GM23338 (cell line): ENCODE results near the gene HNRNPUL2. TPM values are rescaled to one million over a fixed set of nuclear protein-coding genes. Genes with fewer than 3 reads are reported as not detected.

Experiments
- ATAC-seq: fragments of 200-7000 bp; cut with Tn5 transposase; 3 replicates; pipeline ENCODE4 v1.9.1; 2020
- DNase-seq: peaks from one replicate; pipeline ENCODE4 v3.0.0-alpha.2; 2015; ENCODE audit warnings: low spot score
- H2AFZ ChIP-seq: fragments of 200-600 bp; sonication (generic); 2 replicates; pipeline ENCODE4 v1.8.0; 2016; ENCODE audit warnings: antibody characterized with exemption, mild to moderate bottlenecking, moderate library complexity
- H3F3A ChIP-seq: fragments of 200-600 bp; sonication (generic); replicated peaks from 2 replicates; pipeline ENCODE4 v1.8.0; 2017; ENCODE audit warnings: antibody characterized with exemption, mixed run types, low read depth
- H3K27ac ChIP-seq: fragments of 200-600 bp; sonication (generic); 2 replicates; pipeline ENCODE4 v1.6.1; 2016; ENCODE audit warnings: low read depth
- H3K27me3 ChIP-seq: fragments of 200-600 bp; sonication (generic); 2 replicates; pipeline ENCODE4 v1.8.0; 2016; ENCODE audit warnings: mild to moderate bottlenecking, mixed run types, moderate library complexity; ENCODE audit not compliant: insufficient read depth
- H3K36me3 ChIP-seq: fragments of 200-600 bp; sonication (generic); 2 replicates; pipeline ENCODE4 v1.8.0; 2016; ENCODE audit warnings: mild to moderate bottlenecking; ENCODE audit not compliant: insufficient read depth
- H3K4me1 ChIP-seq: fragments of 200-600 bp; sonication (generic); 2 replicates; pipeline ENCODE4 v1.8.0; 2016; ENCODE audit warnings: mild to moderate bottlenecking, moderate library complexity; ENCODE audit not compliant: insufficient read depth
- H3K4me2 ChIP-seq: fragments of 200-600 bp; sonication (generic); 2 replicates; pipeline ENCODE4 v1.7.1; 2017; ENCODE audit warnings: mixed run types
- H3K4me3 ChIP-seq: fragments of 200-600 bp; sonication (generic); 2 replicates; pipeline ENCODE4 v1.6.1; 2016; ENCODE audit warnings: mixed run types
- H3K79me2 ChIP-seq: fragments of 200-600 bp; sonication (generic); replicated peaks from 2 replicates; pipeline ENCODE4 v1.8.0; 2017; ENCODE audit warnings: mild to moderate bottlenecking; ENCODE audit not compliant: insufficient read depth
- H3K9me2 ChIP-seq: fragments of 200-600 bp; sonication (generic); 2 replicates; pipeline ENCODE4 v1.8.0; 2017; ENCODE audit not compliant: insufficient read depth
- H4K20me1 ChIP-seq: fragments of 200-600 bp; sonication (generic); replicated peaks from 2 replicates; pipeline ENCODE4 v1.8.0; 2017; ENCODE audit warnings: mild to moderate bottlenecking; ENCODE audit not compliant: insufficient read depth
- H3K27ac Mint-ChIP-seq: 2 replicates; pipeline ENCODE4 v1.8.0; 2020; ENCODE audit warnings: inconsistent platforms, mild to moderate bottlenecking, moderate library complexity, mixed read lengths
- H3K27me3 Mint-ChIP-seq: 3 replicates; pipeline ENCODE4 v1.8.0; 2022; ENCODE audit warnings: low read depth, mild to moderate bottlenecking, moderate library complexity, mixed read lengths, inconsistent platforms; ENCODE audit not compliant: insufficient read depth, poor library complexity
- H3K36me3 Mint-ChIP-seq: 3 replicates; pipeline ENCODE4 v1.8.0; 2021; ENCODE audit warnings: low read depth, mild to moderate bottlenecking, inconsistent platforms, moderate library complexity, mixed read lengths
- H3K4me1 Mint-ChIP-seq: 3 replicates; pipeline ENCODE4 v1.8.0; 2020; ENCODE audit warnings: mild to moderate bottlenecking, inconsistent platforms, mixed read lengths
- H3K4me3 Mint-ChIP-seq: 3 replicates; pipeline ENCODE4 v1.8.0; 2021; ENCODE audit warnings: moderate library complexity, mild to moderate bottlenecking, inconsistent platforms, mixed read lengths
- H3K9me3 Mint-ChIP-seq: 3 replicates; pipeline ENCODE4 v1.8.0; 2020; ENCODE audit warnings: moderate library complexity, mild to moderate bottlenecking, inconsistent platforms, mixed read lengths
- CREB1 ChIP-seq: fragments of 250-450 bp; sonication (Bioruptor Pico); IDR thresholded peaks from 2 replicates; pipeline ENCODE4 v1.5.0; 2020; ENCODE audit warnings: low read depth, mild to moderate bottlenecking, moderate library complexity
- EZH2 ChIP-seq: fragments of 200-600 bp; sonication (generic); IDR thresholded peaks from one replicate; pipeline ENCODE4 v1.8.0; 2017; ENCODE audit warnings: antibody characterized with exemption, mild to moderate bottlenecking, low read depth; ENCODE audit not compliant: unreplicated experiment
- EZH2phosphoT487 ChIP-seq: fragments of 200-600 bp; sonication (generic); IDR thresholded peaks from one replicate; pipeline ENCODE4 v1.8.1; 2018; ENCODE audit warnings: antibody characterized with exemption; ENCODE audit not compliant: unreplicated experiment
- JUNB ChIP-seq: IDR thresholded peaks from one replicate; pipeline ENCODE4 v1.6.1; 2016; ENCODE audit warnings: antibody characterized with exemption; ENCODE audit not compliant: unreplicated experiment
- NANOG ChIP-seq: IDR thresholded peaks from 2 replicates; pipeline ENCODE4 v1.6.1; 2016; ENCODE audit warnings: antibody characterized with exemption, borderline replicate concordance
- POLR2AphosphoS5 ChIP-seq: IDR thresholded peaks from 2 replicates; pipeline ENCODE4 v1.6.1; 2016; ENCODE audit warnings: antibody characterized with exemption, low read depth
- STAT1 ChIP-seq: IDR thresholded peaks from one replicate; pipeline ENCODE4 v1.6.1; 2016; ENCODE audit warnings: antibody characterized with exemption; ENCODE audit not compliant: unreplicated experiment
- ZNF114 ChIP-seq: fragments of 250-450 bp; sonication (Bioruptor Pico); IDR thresholded peaks from 2 replicates; pipeline ENCODE4 v1.5.0; 2020; ENCODE audit warnings: mild to moderate bottlenecking, moderate library complexity
- ZNF331 ChIP-seq: fragments of 250-450 bp; sonication (Bioruptor Pico); IDR thresholded peaks from 2 replicates; pipeline ENCODE4 v1.5.0; 2020; ENCODE audit warnings: low read depth, mild to moderate bottlenecking, moderate library complexity
- polyA plus RNA-seq: library from polyadenylated mRNA; unstranded; fragments of >200 nt; fragmentation: Nextera tagmentation; extraction: Ambion mirVana; gene quantifications from 2 replicates; pipeline ENCODE4 v1.2.1, GENCODE V29; 2016
- total RNA-seq: library from RNA; depleted of rRNA; stranded (reverse); fragments of >200 nt; shearing (Covaris generic); gene quantifications from 2 replicates; pipeline ENCODE4 v1.2.3, GENCODE V29; 2014
- TF ChIP-seq, protein P1 (sequence below): IDR thresholded peaks from one replicate; pipeline ENCODE4 v1.6.1; 2018; ENCODE audit warnings: antibody characterized with exemption; ENCODE audit not compliant: unreplicated experiment
- TF ChIP-seq, protein P2 (sequence below): IDR thresholded peaks from 2 replicates; pipeline ENCODE4 v1.6.1; 2016; ENCODE audit warnings: antibody characterized with exemption
- TF ChIP-seq, protein P3 (sequence below): fragments of 250-450 bp; sonication (Bioruptor Pico); IDR thresholded peaks from 2 replicates; pipeline ENCODE4 v1.5.0; 2020; ENCODE audit warnings: mild to moderate bottlenecking, moderate library complexity
- TF ChIP-seq, protein P4 (sequence below), 2 experiments: fragments of 200-600 bp in 1 of 2; sonication (generic) in 1 of 2; conservative IDR thresholded peaks; 2 replicates each; pipeline versions ENCODE4 v1.5.1 to v1.6.1; 2016 to 2017; ENCODE audit warnings: antibody characterized with exemption in 2 of 2, low read depth in 2 of 2, mild to moderate bottlenecking in 2 of 2, moderate library complexity in 1 of 2

Gene HNRNPUL2
- total and polyA plus RNA-seq, 2 experiments from 2014 or later, result 9.4 to 18.3 TPM

DNA sequence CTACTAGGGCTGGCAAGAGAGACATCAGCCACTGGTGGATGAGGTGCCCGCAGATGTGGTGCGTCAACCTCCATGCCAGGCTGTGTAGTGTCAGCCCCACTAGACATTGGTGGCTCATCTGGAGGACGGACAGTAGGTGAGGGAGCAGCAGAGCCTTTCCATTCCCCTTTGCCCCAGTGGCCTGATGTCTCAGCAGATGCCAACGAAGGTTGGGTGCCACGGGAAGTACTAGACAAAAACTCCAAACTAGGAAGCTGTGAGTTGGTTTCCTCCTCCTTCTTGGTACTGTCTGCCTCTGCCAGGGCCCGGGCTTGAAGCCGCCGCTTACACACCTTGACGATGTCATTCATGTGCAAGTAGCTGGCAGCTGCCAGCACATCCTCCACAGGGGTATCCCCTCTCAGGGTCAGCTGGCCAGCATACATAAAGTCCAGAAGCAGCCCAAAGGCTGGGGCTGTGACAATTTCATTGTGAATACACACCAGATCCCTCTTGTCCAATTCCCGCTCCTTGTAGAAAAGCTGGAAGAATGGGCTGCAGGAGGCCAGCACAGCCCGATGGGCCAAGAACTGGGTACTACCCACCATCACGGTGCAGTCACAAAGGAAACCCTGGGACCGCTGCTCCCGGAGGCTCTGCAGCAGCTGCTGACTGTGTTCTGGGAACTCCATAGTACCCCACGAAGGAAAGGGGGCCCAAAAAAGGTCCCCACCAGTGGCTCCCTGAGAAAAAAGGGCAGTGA, 25.9 kb upstream of the HNRNPUL2 start:
- H3K79me2 ChIP-seq, result peaks cover 78% of the 10 kb centered on the region
- peaks cover 41% of the 10 kb centered on the region for H3K36me3 ChIP-seq
- H3K9me2 ChIP-seq, result no peaks in the 10 kb centered on the region
- peaks cover 20% of the 10 kb centered on the region for H3K27me3 Mint-ChIP-seq
- peak overlapping the region; percentile 71 for H3K4me2 ChIP-seq
- H3K27me3 ChIP-seq, result no peaks in the 10 kb centered on the region
- peaks cover 22% of the 10 kb centered on the region for H3K4me1 Mint-ChIP-seq
- H3F3A ChIP-seq, result peaks cover 41% of the 10 kb centered on the region
- H4K20me1 ChIP-seq, result peaks cover 43% of the 10 kb centered on the region
- no peak for DNase-seq
- H3K27ac ChIP-seq, result peak overlapping the region; percentile 86; the same call in 1 of the 2 replicates
- H3K4me1 ChIP-seq, result peaks cover 25% of the 10 kb centered on the region; the same call in 1 of the 2 replicates
- peak overlapping the region; percentile 97 for H3K27ac Mint-ChIP-seq
- H3K36me3 Mint-ChIP-seq, result peaks cover 72% of the 10 kb centered on the region
- H3K4me3 ChIP-seq, result peak overlapping the region; percentile 69
- TF ChIP-seq ZNF331 (CRISPR knock-in tag) (no peak), JUNB (no peak), STAT1 (no peak), NANOG (no peak), POLR2AphosphoS5 (no peak), ZNF114 (CRISPR knock-in tag) (no peak), EZH2phosphoT487 (no peak), EZH2 (no peak), CREB1 (CRISPR knock-in tag) (no peak)
- TF ChIP-seq, protein P1, sequence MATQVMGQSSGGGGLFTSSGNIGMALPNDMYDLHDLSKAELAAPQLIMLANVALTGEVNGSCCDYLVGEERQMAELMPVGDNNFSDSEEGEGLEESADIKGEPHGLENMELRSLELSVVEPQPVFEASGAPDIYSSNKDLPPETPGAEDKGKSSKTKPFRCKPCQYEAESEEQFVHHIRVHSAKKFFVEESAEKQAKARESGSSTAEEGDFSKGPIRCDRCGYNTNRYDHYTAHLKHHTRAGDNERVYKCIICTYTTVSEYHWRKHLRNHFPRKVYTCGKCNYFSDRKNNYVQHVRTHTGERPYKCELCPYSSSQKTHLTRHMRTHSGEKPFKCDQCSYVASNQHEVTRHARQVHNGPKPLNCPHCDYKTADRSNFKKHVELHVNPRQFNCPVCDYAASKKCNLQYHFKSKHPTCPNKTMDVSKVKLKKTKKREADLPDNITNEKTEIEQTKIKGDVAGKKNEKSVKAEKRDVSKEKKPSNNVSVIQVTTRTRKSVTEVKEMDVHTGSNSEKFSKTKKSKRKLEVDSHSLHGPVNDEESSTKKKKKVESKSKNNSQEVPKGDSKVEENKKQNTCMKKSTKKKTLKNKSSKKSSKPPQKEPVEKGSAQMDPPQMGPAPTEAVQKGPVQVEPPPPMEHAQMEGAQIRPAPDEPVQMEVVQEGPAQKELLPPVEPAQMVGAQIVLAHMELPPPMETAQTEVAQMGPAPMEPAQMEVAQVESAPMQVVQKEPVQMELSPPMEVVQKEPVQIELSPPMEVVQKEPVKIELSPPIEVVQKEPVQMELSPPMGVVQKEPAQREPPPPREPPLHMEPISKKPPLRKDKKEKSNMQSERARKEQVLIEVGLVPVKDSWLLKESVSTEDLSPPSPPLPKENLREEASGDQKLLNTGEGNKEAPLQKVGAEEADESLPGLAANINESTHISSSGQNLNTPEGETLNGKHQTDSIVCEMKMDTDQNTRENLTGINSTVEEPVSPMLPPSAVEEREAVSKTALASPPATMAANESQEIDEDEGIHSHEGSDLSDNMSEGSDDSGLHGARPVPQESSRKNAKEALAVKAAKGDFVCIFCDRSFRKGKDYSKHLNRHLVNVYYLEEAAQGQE, result no peak
- TF ChIP-seq, protein P2, sequence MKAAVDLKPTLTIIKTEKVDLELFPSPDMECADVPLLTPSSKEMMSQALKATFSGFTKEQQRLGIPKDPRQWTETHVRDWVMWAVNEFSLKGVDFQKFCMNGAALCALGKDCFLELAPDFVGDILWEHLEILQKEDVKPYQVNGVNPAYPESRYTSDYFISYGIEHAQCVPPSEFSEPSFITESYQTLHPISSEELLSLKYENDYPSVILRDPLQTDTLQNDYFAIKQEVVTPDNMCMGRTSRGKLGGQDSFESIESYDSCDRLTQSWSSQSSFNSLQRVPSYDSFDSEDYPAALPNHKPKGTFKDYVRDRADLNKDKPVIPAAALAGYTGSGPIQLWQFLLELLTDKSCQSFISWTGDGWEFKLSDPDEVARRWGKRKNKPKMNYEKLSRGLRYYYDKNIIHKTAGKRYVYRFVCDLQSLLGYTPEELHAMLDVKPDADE, result no peak
- TF ChIP-seq, protein P3, sequence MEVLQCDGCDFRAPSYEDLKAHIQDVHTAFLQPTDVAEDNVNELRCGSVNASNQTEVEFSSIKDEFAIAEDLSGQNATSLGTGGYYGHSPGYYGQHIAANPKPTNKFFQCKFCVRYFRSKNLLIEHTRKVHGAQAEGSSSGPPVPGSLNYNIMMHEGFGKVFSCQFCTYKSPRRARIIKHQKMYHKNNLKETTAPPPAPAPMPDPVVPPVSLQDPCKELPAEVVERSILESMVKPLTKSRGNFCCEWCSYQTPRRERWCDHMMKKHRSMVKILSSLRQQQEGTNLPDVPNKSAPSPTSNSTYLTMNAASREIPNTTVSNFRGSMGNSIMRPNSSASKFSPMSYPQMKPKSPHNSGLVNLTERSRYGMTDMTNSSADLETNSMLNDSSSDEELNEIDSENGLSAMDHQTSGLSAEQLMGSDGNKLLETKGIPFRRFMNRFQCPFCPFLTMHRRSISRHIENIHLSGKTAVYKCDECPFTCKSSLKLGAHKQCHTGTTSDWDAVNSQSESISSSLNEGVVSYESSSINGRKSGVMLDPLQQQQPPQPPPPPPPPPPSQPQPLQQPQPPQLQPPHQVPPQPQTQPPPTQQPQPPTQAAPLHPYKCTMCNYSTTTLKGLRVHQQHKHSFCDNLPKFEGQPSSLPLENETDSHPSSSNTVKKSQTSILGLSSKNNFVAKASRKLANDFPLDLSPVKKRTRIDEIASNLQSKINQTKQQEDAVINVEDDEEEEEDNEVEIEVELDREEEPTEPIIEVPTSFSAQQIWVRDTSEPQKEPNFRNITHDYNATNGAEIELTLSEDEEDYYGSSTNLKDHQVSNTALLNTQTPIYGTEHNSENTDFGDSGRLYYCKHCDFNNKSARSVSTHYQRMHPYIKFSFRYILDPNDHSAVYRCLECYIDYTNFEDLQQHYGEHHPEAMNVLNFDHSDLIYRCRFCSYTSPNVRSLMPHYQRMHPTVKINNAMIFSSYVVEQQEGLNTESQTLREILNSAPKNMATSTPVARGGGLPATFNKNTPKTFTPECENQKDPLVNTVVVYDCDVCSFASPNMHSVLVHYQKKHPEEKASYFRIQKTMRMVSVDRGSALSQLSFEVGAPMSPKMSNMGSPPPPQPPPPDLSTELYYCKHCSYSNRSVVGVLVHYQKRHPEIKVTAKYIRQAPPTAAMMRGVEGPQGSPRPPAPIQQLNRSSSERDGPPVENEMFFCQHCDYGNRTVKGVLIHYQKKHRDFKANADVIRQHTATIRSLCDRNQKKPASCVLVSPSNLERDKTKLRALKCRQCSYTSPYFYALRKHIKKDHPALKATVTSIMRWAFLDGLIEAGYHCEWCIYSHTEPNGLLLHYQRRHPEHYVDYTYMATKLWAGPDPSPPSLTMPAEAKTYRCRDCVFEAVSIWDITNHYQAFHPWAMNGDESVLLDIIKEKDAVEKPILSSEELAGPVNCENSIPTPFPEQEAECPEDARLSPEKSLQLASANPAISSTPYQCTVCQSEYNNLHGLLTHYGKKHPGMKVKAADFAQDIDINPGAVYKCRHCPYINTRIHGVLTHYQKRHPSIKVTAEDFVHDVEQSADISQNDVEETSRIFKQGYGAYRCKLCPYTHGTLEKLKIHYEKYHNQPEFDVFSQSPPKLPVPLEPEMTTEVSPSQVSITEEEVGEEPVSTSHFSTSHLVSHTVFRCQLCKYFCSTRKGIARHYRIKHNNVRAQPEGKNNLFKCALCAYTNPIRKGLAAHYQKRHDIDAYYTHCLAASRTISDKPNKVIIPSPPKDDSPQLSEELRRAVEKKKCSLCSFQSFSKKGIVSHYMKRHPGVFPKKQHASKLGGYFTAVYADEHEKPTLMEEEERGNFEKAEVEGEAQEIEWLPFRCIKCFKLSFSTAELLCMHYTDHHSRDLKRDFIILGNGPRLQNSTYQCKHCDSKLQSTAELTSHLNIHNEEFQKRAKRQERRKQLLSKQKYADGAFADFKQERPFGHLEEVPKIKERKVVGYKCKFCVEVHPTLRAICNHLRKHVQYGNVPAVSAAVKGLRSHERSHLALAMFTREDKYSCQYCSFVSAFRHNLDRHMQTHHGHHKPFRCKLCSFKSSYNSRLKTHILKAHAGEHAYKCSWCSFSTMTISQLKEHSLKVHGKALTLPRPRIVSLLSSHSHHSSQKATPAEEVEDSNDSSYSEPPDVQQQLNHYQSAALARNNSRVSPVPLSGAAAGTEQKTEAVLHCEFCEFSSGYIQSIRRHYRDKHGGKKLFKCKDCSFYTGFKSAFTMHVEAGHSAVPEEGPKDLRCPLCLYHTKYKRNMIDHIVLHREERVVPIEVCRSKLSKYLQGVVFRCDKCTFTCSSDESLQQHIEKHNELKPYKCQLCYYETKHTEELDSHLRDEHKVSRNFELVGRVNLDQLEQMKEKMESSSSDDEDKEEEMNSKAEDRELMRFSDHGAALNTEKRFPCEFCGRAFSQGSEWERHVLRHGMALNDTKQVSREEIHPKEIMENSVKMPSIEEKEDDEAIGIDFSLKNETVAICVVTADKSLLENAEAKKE (CRISPR knock-in tag), result no peak
- TF ChIP-seq, protein P4, sequence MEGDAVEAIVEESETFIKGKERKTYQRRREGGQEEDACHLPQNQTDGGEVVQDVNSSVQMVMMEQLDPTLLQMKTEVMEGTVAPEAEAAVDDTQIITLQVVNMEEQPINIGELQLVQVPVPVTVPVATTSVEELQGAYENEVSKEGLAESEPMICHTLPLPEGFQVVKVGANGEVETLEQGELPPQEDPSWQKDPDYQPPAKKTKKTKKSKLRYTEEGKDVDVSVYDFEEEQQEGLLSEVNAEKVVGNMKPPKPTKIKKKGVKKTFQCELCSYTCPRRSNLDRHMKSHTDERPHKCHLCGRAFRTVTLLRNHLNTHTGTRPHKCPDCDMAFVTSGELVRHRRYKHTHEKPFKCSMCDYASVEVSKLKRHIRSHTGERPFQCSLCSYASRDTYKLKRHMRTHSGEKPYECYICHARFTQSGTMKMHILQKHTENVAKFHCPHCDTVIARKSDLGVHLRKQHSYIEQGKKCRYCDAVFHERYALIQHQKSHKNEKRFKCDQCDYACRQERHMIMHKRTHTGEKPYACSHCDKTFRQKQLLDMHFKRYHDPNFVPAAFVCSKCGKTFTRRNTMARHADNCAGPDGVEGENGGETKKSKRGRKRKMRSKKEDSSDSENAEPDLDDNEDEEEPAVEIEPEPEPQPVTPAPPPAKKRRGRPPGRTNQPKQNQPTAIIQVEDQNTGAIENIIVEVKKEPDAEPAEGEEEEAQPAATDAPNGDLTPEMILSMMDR (conservative IDR thresholded peaks at IDR 0.05; ENCODE audit: low read depth in 2 of 2), result no peak
- H3K9me3 Mint-ChIP-seq, result peaks cover 2% of the 10 kb centered on the region; the same call in 1 of the 3 replicates
- no peak overlapping the region for H2AFZ ChIP-seq
- H3K4me3 Mint-ChIP-seq, result peak overlapping the region; percentile 98
- ATAC-seq, result no peak
